ENCODE measurements around the gene LPAR3.
A peak's percentile ranks its signal among the peaks of the same experiment; 100 is the strongest.

DNA sequence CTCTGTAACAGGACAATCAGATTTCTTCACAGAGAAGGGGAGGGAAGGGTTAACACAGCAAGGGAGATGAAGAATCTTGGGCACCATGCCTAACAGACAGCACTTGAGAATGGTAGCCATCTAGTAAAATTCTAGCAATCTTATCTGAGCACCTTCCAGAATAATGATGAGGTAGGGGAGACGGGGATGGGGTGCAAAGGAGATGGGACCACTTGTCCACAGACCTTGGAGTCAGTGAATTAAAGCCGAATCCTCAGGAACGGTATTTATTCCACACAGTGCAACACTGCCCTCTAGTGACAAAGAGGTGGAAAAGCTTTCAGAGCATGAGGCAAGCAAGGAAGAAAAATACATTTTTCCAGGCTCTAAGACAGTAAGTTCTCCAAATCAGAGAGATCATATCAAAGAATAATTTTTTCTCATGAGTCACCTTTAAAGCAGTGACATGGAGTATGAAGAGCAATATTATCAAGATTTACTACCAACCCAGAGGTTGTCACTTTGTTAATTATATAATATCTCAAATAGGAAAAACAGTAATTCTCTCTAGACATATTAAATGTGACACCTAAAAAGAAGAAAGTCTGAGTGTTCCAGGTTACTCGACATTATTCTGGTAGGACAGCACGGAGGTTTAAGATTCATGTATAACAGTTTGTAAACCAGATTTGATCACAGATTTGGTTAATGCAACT is 43.3 kb upstream of the LPAR3 start:
- TF ChIP-seq, protein P1, sequence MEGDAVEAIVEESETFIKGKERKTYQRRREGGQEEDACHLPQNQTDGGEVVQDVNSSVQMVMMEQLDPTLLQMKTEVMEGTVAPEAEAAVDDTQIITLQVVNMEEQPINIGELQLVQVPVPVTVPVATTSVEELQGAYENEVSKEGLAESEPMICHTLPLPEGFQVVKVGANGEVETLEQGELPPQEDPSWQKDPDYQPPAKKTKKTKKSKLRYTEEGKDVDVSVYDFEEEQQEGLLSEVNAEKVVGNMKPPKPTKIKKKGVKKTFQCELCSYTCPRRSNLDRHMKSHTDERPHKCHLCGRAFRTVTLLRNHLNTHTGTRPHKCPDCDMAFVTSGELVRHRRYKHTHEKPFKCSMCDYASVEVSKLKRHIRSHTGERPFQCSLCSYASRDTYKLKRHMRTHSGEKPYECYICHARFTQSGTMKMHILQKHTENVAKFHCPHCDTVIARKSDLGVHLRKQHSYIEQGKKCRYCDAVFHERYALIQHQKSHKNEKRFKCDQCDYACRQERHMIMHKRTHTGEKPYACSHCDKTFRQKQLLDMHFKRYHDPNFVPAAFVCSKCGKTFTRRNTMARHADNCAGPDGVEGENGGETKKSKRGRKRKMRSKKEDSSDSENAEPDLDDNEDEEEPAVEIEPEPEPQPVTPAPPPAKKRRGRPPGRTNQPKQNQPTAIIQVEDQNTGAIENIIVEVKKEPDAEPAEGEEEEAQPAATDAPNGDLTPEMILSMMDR (IDR thresholded peaks at IDR 0.05; ENCODE audit: insufficient read depth, low read length), result peak; percentile 89
- TF ChIP-seq POLR2AphosphoS5 (IDR thresholded peaks at IDR 0.05; ENCODE audit: low read depth), result no peak
- TF ChIP-seq, protein P2, sequence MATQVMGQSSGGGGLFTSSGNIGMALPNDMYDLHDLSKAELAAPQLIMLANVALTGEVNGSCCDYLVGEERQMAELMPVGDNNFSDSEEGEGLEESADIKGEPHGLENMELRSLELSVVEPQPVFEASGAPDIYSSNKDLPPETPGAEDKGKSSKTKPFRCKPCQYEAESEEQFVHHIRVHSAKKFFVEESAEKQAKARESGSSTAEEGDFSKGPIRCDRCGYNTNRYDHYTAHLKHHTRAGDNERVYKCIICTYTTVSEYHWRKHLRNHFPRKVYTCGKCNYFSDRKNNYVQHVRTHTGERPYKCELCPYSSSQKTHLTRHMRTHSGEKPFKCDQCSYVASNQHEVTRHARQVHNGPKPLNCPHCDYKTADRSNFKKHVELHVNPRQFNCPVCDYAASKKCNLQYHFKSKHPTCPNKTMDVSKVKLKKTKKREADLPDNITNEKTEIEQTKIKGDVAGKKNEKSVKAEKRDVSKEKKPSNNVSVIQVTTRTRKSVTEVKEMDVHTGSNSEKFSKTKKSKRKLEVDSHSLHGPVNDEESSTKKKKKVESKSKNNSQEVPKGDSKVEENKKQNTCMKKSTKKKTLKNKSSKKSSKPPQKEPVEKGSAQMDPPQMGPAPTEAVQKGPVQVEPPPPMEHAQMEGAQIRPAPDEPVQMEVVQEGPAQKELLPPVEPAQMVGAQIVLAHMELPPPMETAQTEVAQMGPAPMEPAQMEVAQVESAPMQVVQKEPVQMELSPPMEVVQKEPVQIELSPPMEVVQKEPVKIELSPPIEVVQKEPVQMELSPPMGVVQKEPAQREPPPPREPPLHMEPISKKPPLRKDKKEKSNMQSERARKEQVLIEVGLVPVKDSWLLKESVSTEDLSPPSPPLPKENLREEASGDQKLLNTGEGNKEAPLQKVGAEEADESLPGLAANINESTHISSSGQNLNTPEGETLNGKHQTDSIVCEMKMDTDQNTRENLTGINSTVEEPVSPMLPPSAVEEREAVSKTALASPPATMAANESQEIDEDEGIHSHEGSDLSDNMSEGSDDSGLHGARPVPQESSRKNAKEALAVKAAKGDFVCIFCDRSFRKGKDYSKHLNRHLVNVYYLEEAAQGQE (IDR thresholded peaks at IDR 0.05; ENCODE audit: insufficient replicate concordance, low read depth), result no peak
- TF ChIP-seq GABPA (IDR thresholded peaks at IDR 0.05; ENCODE audit: low read depth), result no peak

All from HL-60 (cell line).